OCI-LY3 (cell line): ENCODE data around the gene LINGO1.

Experiments
- EZH2phosphoT487 ChIP-seq: fragments of 200-600 bp; shearing (Covaris generic); IDR thresholded peaks from 2 replicates; pipeline ENCODE4 v1.6.1; 2018; ENCODE audit warnings: antibody characterized with exemption, mixed run types, low read depth
- TF ChIP-seq, protein P1 (sequence below): fragments of 200-600, 300-600 bp; sonication (generic); IDR thresholded peaks from 2 replicates; pipeline ENCODE4 v1.5.1; 2014; ENCODE audit warnings: antibody characterized with exemption, low read length, low read depth

DNA sequence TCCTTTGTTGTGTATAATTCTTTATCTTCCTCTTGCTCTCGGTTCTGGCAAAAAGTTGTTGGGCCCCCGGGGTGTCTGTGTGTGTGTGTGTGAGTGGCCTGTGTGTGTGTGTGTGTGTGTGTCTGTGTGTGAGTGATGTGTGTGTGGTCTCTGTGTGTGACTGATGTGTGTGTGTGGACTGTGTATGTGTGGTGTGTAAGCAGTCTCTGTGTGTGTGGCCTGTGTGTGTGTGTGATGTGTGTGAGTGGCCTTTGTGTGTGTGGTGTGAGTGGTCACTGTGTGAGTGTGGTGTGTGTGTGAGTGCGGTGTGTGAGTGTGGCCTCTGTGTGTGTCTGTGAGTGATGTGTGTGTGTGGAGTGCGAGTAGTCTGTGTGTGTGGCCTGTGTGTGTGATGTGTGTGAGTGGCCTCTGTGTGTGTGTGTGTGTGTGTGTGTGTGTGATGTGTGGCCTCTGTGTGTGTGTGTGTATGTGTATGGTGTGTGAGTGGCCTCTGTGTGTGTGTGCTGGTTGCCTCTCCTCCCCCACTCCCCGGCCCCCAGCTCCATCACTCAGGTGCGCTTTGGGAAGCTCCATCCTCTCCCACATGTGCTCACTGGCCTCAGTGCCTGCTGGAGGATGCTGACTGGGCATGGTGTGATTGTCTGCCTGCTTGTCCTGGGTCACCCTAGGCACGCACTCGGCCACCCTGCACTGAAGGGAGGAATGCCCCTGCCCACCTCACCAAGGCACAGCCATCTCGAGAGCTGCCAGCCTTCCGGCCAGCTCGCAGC is 8.8 kb downstream of the LINGO1 start:
- TF ChIP-seq, protein P1, sequence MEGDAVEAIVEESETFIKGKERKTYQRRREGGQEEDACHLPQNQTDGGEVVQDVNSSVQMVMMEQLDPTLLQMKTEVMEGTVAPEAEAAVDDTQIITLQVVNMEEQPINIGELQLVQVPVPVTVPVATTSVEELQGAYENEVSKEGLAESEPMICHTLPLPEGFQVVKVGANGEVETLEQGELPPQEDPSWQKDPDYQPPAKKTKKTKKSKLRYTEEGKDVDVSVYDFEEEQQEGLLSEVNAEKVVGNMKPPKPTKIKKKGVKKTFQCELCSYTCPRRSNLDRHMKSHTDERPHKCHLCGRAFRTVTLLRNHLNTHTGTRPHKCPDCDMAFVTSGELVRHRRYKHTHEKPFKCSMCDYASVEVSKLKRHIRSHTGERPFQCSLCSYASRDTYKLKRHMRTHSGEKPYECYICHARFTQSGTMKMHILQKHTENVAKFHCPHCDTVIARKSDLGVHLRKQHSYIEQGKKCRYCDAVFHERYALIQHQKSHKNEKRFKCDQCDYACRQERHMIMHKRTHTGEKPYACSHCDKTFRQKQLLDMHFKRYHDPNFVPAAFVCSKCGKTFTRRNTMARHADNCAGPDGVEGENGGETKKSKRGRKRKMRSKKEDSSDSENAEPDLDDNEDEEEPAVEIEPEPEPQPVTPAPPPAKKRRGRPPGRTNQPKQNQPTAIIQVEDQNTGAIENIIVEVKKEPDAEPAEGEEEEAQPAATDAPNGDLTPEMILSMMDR, result no peak
- TF ChIP-seq EZH2phosphoT487, result no peak
